DMS53 treated with DMSO at 0.1 percent for 48 hours (cell line): ENCODE measurements around the gene RUNX1.

Source experiments
- DNase-seq: peaks from one replicate; lab custom pipeline; 2025; ENCODE audit not compliant: unreplicated experiment; lab: John Stamatoyannopoulos, UW

Gene RUNX1

GRCh38 chr21:34884346-34884929 lies 164.7 kb downstream of the RUNX1 start:
- DNase-seq = no peak

GRCh38 chr21:34883491-34884271 lies 165.4 kb downstream of the RUNX1 start:
- DNase-seq = no peak

GRCh38 chr21:34882719-34883131 lies 166.4 kb downstream of the RUNX1 start:
- DNase-seq = no peak

- no peak for DNase-seq
Measured at GRCh38 chr21:34881839-34882371, 167.2 kb downstream of the RUNX1 start.

GRCh38 chr21:34881421-34881820 lies 167.7 kb downstream of the RUNX1 start:
- DNase-seq = no peak

GRCh38 chr21:34880401-34880800 lies 168.7 kb downstream of the RUNX1 start:
- DNase-seq = no peak

- peak; percentile 59 for DNase-seq
Measured at GRCh38 chr21:34878940-34879339, 170.2 kb downstream of the RUNX1 start.

GRCh38 chr21:34878501-34878900 lies 170.6 kb downstream of the RUNX1 start:
- peak; percentile 84 for DNase-seq

- DNase-seq = peak; percentile 70
Measured at GRCh38 chr21:34877485-34878128, 171.5 kb downstream of the RUNX1 start.

- no peak for DNase-seq
Measured at GRCh38 chr21:34875830-34876229, 173.3 kb downstream of the RUNX1 start.

- no peak for DNase-seq
Measured at GRCh38 chr21:34874684-34875513, 174.2 kb downstream of the RUNX1 start.

- no peak for DNase-seq
Measured at GRCh38 chr21:34871026-34871908, 177.8 kb downstream of the RUNX1 start.

GRCh38 chr21:34870246-34870645 lies 178.9 kb downstream of the RUNX1 start:
- DNase-seq = no peak

- DNase-seq = no peak
Measured at GRCh38 chr21:34869545-34869944, 179.6 kb downstream of the RUNX1 start.

- no peak for DNase-seq
Measured at GRCh38 chr21:34867785-34868184, 181.3 kb downstream of the RUNX1 start.

GRCh38 chr21:34865400-34866241 lies 183.5 kb downstream of the RUNX1 start:
- DNase-seq = no peak

GRCh38 chr21:34864370-34865149 lies 184.5 kb downstream of the RUNX1 start:
- no peak for DNase-seq

GRCh38 chr21:34862951-34863350 lies 186.2 kb downstream of the RUNX1 start:
- no peak for DNase-seq
